CD4-positive, alpha-beta T cell (primary cell): Measurements from ENCODE around the gene TMA7. TPM values are rescaled to one million over a fixed set of nuclear protein-coding genes. Genes with fewer than 3 reads are reported as not detected.

ENCODE experiments used
- ATAC-seq: fragments of 200-7000 bp; cut with Tn5 transposase; one replicate; pipeline ENCODE4 v1.10.0; 2022; ENCODE audit warnings: mild to moderate bottlenecking; ENCODE audit not compliant: poor library complexity
- CTCF ChIA-PET: fragments of 350-600 bp; sonication (Branson Sonifier 250); formaldehyde crosslinking; loops from one replicate; lab custom pipeline; 2021; ENCODE audit warnings: antibody characterized with exemption, inconsistent platforms; lab: Charles Lee
- POLR2A ChIA-PET: fragments of 350-600 bp; sonication (Branson Sonifier 250); formaldehyde crosslinking; loops from one replicate; lab custom pipeline; 2021; ENCODE audit warnings: antibody characterized with exemption, inconsistent platforms; lab: Charles Lee
- DNase-seq, 14 experiments: peaks; one replicate each; pipeline ENCODE4 v3.0.0-alpha.2; 2013 to 2020; ENCODE audit warnings: mixed read lengths in 2 of 14
- H3K27ac ChIP-seq, 2 donors: one replicate each; pipeline versions ENCODE4 v1.5.1 to v1.7.0; 2013; ENCODE audit warnings: low read length in 2 of 2, low read depth in 1 of 2, mild to moderate bottlenecking in 1 of 2
- H3K27me3 ChIP-seq, 2 experiments: 1 replicate in 1 of 2; 2 replicates in 1 of 2; pipeline versions ENCODE4 v1.6.1 to v1.7.0; 2013; ENCODE audit warnings: low read length in 2 of 2, control low read depth in 1 of 2, mild to moderate bottlenecking in 1 of 2, moderate library complexity in 1 of 2; ENCODE audit not compliant: insufficient read depth in 2 of 2, control insufficient read depth in 1 of 2
- H3K36me3 ChIP-seq: one replicate; pipeline ENCODE4 v1.6.1; 2013; ENCODE audit warnings: low read length, control low read depth; ENCODE audit not compliant: insufficient read depth
- H3K4me1 ChIP-seq: one replicate; pipeline ENCODE4 v1.6.1; 2013; ENCODE audit warnings: low read length, control low read depth; ENCODE audit not compliant: insufficient read depth
- H3K4me3 ChIP-seq: one replicate; pipeline ENCODE4 v1.5.1; 2013; ENCODE audit warnings: mild to moderate bottlenecking, low read length, moderate library complexity
- H3K9me3 ChIP-seq, 2 experiments: 1 replicate in 1 of 2; 2 replicates in 1 of 2; pipeline versions ENCODE4 v1.6.1 to v1.7.0; 2013; ENCODE audit warnings: low read length in 2 of 2, mild to moderate bottlenecking in 2 of 2, control low read depth in 1 of 2, moderate library complexity in 1 of 2; ENCODE audit not compliant: control insufficient read depth in 1 of 2, insufficient read depth in 1 of 2
- H3K27ac Mint-ChIP-seq: one replicate; pipeline ENCODE4 v1.8.0; 2020; ENCODE audit warnings: mixed read lengths
- H3K27me3 Mint-ChIP-seq: one replicate; pipeline ENCODE4 v1.8.0; 2021; ENCODE audit warnings: mixed read lengths
- H3K36me3 Mint-ChIP-seq: one replicate; pipeline ENCODE4 v1.8.0; 2021; ENCODE audit warnings: low read depth, mixed read lengths
- H3K4me1 Mint-ChIP-seq: one replicate; pipeline ENCODE4 v1.8.0; 2021; ENCODE audit warnings: low read depth, mixed read lengths
- H3K4me3 Mint-ChIP-seq: one replicate; pipeline ENCODE4 v1.8.0; 2020; ENCODE audit warnings: mild to moderate bottlenecking, mixed read lengths
- H3K9me3 Mint-ChIP-seq: one replicate; pipeline ENCODE4 v1.8.0; 2020; ENCODE audit warnings: mixed read lengths
- intact Hi-C, 2 experiments: fragments of 100-400 bp; cut with DNase I in 1 of 2; cut with micrococcal nuclease in 1 of 2; formaldehyde crosslinking; loops; one replicate each; pipeline versions ENCODE4 v1.15.1 to v1.9.0; 2023 to 2025; cut with DNase I, micrococcal nuclease
- total RNA-seq, 174 experiments: library from RNA in 2 of 174; stranded (reverse) in 2 of 174; gene quantifications; one replicate each; pipeline ENCODE4 v1.2.3 and lab custom pipeline; 2021 to 2026
- TF ChIP-seq, protein P1 (sequence below): fragments of 200-600 bp; IDR thresholded peaks from one replicate; pipeline ENCODE4 v1.8.0; 2022; ENCODE audit warnings: antibody characterized with exemption, mild to moderate bottlenecking

TMA7 gene
- total RNA-seq, 2 experiments from 2014 or later: 289 to 297 TPM

DNA sequence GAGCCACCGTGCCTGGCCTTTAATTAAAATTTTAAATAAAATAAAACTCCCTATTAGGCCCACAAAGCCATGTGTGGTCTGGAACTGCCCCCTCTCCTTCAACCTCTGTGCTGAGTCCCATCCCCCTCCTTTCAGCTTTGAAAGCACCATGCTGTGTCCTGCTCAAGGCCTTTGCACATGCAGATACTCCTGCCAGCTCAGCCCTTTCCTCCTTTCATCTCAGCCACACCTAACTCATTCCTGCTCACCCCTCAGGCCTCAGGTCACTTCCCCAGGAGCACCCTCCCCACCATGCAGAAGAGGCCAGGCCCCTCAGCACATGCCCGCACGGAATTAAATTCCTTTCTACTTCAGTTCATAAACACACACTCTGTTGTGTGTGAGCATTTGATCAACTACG is 34.6 kb downstream of the TMA7 start:
- H3K9me3 ChIP-seq: no peaks in the 10 kb centered on the region
- CTCF ChIA-PET: no interaction called here
- Mint-ChIP-seq H3K4me3 (no peak overlapping the region), H3K36me3 (peaks cover 11% of the 10 kb centered on the region), H3K27ac (peak overlapping the region; percentile 75), H3K27me3 (no peaks in the 10 kb centered on the region), H3K9me3 (no peaks in the 10 kb centered on the region), H3K4me1 (peaks cover 49% of the 10 kb centered on the region)
- ATAC-seq: no peak
- H3K27me3 ChIP-seq: no peaks in the 10 kb centered on the region
- peaks cover 94% of the 10 kb centered on the region for H3K4me1 ChIP-seq
- DNase-seq: no peak
- peaks cover 18% of the 10 kb centered on the region for H3K36me3 ChIP-seq
- TF ChIP-seq, protein P1, sequence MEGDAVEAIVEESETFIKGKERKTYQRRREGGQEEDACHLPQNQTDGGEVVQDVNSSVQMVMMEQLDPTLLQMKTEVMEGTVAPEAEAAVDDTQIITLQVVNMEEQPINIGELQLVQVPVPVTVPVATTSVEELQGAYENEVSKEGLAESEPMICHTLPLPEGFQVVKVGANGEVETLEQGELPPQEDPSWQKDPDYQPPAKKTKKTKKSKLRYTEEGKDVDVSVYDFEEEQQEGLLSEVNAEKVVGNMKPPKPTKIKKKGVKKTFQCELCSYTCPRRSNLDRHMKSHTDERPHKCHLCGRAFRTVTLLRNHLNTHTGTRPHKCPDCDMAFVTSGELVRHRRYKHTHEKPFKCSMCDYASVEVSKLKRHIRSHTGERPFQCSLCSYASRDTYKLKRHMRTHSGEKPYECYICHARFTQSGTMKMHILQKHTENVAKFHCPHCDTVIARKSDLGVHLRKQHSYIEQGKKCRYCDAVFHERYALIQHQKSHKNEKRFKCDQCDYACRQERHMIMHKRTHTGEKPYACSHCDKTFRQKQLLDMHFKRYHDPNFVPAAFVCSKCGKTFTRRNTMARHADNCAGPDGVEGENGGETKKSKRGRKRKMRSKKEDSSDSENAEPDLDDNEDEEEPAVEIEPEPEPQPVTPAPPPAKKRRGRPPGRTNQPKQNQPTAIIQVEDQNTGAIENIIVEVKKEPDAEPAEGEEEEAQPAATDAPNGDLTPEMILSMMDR: no peak
- POLR2A ChIA-PET: interaction anchor here (1.0 to 3.9 kb wide), 4 partner anchors 28 to 72 kb away, joined by 3 to 55 read pairs (median 19); partner anchors contain the start of genes ATRIP, CCDC51, SHISA5 and TMA7
- intact Hi-C loops: loop anchor here in 1 of 2 experiments (5.0 kb wide), 1 partner anchor 37 kb away; no protein-coding TSS in a partner anchor
- no peak overlapping the region for H3K27ac ChIP-seq
- H3K4me3 ChIP-seq: no peak overlapping the region

DNA sequence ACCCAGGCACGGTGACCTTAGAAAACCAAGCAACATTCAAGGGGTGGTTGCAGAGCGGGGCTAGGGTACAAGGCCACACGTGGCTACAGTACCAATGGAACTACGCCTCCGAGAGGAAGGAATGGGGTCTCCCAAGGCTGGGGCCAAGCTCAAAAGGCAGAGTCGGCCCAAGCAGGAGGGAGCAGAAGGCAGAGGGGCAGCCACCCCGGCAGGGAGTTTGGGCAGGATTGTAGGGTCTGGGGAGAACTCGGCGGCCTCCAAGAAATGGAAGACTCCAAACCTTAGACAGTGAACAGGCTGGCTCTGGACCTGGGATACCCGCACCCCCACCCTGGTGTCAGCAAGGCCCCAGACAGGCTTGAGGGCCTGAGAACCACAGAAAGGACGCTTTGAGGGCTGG is 35.1 kb downstream of the TMA7 start:
- no peak overlapping the region for H3K4me3 ChIP-seq
- Mint-ChIP-seq H3K9me3 (no peaks in the 10 kb centered on the region), H3K4me3 (peak overlapping the region; percentile 38), H3K4me1 (peaks cover 47% of the 10 kb centered on the region), H3K27me3 (no peaks in the 10 kb centered on the region), H3K27ac (peak overlapping the region; percentile 75), H3K36me3 (peaks cover 6% of the 10 kb centered on the region)
- H3K4me1 ChIP-seq: peaks cover 94% of the 10 kb centered on the region
- CTCF ChIA-PET: no interaction called here
- H3K27ac ChIP-seq: no peak overlapping the region
- H3K36me3 ChIP-seq: peaks cover 12% of the 10 kb centered on the region
- intact Hi-C loops: loop anchor here in 1 of 2 experiments (5.0 kb wide), 1 partner anchor 38 kb away; no protein-coding TSS in a partner anchor
- ATAC-seq (no peak), DNase-seq (no peak)
- TF ChIP-seq, protein P1: no peak
- no peaks in the 10 kb centered on the region for H3K27me3 ChIP-seq
- no peaks in the 10 kb centered on the region for H3K9me3 ChIP-seq
- POLR2A ChIA-PET: interaction anchor here (1.0 to 4.8 kb wide), 2 partner anchors 29 to 72 kb away, joined by 3 to 20 read pairs; partner anchors contain the start of gene ATRIP

- Histone ChIP-seq H3K4me3 (no peak overlapping the region), H3K9me3 (no peaks in the 10 kb centered on the region), H3K27me3 (no peaks in the 10 kb centered on the region), H3K27ac (peak overlapping the region in 1 of 2 donors; percentile 9), H3K4me1 (peaks cover 84% of the 10 kb centered on the region), H3K36me3 (peaks cover 9% of the 10 kb centered on the region)
- TF ChIP-seq, protein P1: no peak
- ChIA-PET POLR2A (interaction anchor here (2.2 to 4.8 kb wide), 2 partner anchors 30 to 36 kb away, joined by 8 to 20 read pairs; partner anchors contain the start of genes ATRIP, CCDC51 and TMA7), CTCF (no interaction called here)
- no peak for DNase-seq
- Mint-ChIP-seq H3K4me1 (peaks cover 49% of the 10 kb centered on the region), H3K9me3 (no peaks in the 10 kb centered on the region), H3K27ac (peak overlapping the region; percentile 95), H3K4me3 (no peak overlapping the region), H3K36me3 (peaks cover 6% of the 10 kb centered on the region), H3K27me3 (no peaks in the 10 kb centered on the region)
- intact Hi-C loops: loop anchor here in 1 of 2 experiments (5.0 kb wide), 1 partner anchor 39 kb away; no protein-coding TSS in a partner anchor
- no peak for ATAC-seq
These were observed 36.5 kb downstream of the TMA7 start for GRCh38 chr3:48476426-48477053.
